DND-41 (cell line): Measurements from ENCODE around the gene FAM124B.

ENCODE experiments used
- EZH2 ChIP-seq: IDR thresholded peaks from 3 replicates; pipeline ENCODE4 v1.6.1; 2012; ENCODE audit warnings: borderline replicate concordance, low read depth, mild to moderate bottlenecking, moderate library complexity, low read length, inconsistent platforms; ENCODE audit not compliant: severe bottlenecking
- TF ChIP-seq, protein P1 (sequence below): IDR thresholded peaks from 2 replicates; pipeline ENCODE4 v1.5.1; 2012; ENCODE audit warnings: borderline replicate concordance, low read length, moderate library complexity, mild to moderate bottlenecking; ENCODE audit not compliant: poor library complexity, severe bottlenecking; ENCODE audit errors: extremely low read depth

DNA sequence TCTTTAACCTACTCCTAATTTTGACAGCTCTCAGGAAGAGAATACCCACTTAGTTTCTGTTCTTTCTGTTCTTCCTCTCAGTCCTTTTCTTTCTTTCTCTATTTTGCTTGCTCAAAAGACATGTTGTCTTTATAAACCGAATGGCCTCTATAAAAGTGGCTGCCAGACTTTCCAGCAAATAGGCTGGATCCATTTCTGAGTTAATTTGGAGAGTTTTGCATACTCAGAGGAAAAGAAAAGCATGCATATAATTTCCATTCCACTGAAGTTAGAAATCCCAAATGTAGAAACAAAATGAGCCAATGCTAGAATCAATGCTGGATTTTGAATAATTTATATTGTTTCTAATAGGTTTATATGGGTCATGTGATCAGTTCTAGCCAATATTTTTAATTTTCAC, 65.9 kb downstream of the FAM124B start:
- TF ChIP-seq, protein P1, sequence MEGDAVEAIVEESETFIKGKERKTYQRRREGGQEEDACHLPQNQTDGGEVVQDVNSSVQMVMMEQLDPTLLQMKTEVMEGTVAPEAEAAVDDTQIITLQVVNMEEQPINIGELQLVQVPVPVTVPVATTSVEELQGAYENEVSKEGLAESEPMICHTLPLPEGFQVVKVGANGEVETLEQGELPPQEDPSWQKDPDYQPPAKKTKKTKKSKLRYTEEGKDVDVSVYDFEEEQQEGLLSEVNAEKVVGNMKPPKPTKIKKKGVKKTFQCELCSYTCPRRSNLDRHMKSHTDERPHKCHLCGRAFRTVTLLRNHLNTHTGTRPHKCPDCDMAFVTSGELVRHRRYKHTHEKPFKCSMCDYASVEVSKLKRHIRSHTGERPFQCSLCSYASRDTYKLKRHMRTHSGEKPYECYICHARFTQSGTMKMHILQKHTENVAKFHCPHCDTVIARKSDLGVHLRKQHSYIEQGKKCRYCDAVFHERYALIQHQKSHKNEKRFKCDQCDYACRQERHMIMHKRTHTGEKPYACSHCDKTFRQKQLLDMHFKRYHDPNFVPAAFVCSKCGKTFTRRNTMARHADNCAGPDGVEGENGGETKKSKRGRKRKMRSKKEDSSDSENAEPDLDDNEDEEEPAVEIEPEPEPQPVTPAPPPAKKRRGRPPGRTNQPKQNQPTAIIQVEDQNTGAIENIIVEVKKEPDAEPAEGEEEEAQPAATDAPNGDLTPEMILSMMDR: no peak
- TF ChIP-seq EZH2: no peak
